Natural killer cell treated with Interleukin-12 subunit alpha and Interleukin-12 subunit beta and Interleukin-15 and Interleukin-18, amount 100 ng/mL, for 72 hours (primary cell): ENCODE results near the gene ZNF620. TPM values are rescaled to one million over a fixed set of nuclear protein-coding genes. Genes with fewer than 3 reads are reported as not detected.

Experiments
- total RNA-seq, 2 donors: library from RNA; stranded (reverse); gene quantifications; one replicate each; pipeline ENCODE4 v1.2.3, GENCODE V29; 2022

The ZNF620 gene
- total RNA-seq, 2 donors from 2014 or later: 4.6 to 6.2 TPM

Other genes with a start within 250 kb of the ZNF620 start
- gene EIF1B, start 196.3 kb upstream of the ZNF620 start, total RNA-seq: 10 to 100 TPM; 33.3 to 45.3 TPM
- not detected for gene ENTPD3, start 118.9 kb upstream of the ZNF620 start, total RNA-seq
- 1,000 to 10,000 TPM; 1,149 to 1,386 TPM for gene RPL14, start 48.7 kb upstream of the ZNF620 start, total RNA-seq
- 10 to 100 TPM in 1 of 2 donors, 1 to 10 TPM in 1; 7.5 to 12.6 TPM for gene ZNF619, start 28.9 kb upstream of the ZNF620 start, total RNA-seq
- gene ZNF621, start 18.9 kb downstream of the ZNF620 start, total RNA-seq: 10 to 100 TPM; 23.7 to 27.5 TPM